Ectodermal cell (in vitro differentiated cells): Measurements from ENCODE around the gene CMSS1.

ENCODE experiments used
- H3K27ac ChIP-seq: 2 replicates; pipeline ENCODE4 v1.7.0; 2013; ENCODE audit warnings: mild to moderate bottlenecking, low read depth, low read length; ENCODE audit not compliant: insufficient read depth, poor library complexity, severe bottlenecking
- H3K27me3 ChIP-seq: 2 replicates; pipeline ENCODE4 v1.7.0; 2013; ENCODE audit warnings: mild to moderate bottlenecking, low read length; ENCODE audit not compliant: insufficient read depth, control insufficient read depth, poor library complexity, severe bottlenecking
- H3K36me3 ChIP-seq: one replicate; pipeline ENCODE4 v1.7.0; 2013; ENCODE audit warnings: low read length; ENCODE audit not compliant: control insufficient read depth, insufficient read depth
- H3K4me1 ChIP-seq: one replicate; pipeline ENCODE4 v1.7.0; 2013; ENCODE audit warnings: low read length; ENCODE audit not compliant: control insufficient read depth, insufficient read depth
- H3K4me3 ChIP-seq: 2 replicates; pipeline ENCODE4 v1.7.0; 2013; ENCODE audit warnings: low read depth, low read length, control low read depth; ENCODE audit not compliant: insufficient read depth
- H3K9me3 ChIP-seq: 2 replicates; pipeline ENCODE4 v1.7.0; 2013; ENCODE audit warnings: mild to moderate bottlenecking, low read length, moderate library complexity; ENCODE audit not compliant: control insufficient read depth
- WGBS, 2 experiments: methylation state at CpG; one replicate each; pipeline ENCODE4 v1.1.7; 2013; ENCODE audit warnings: missing lambda C conversion rate in 2 of 2; 5-methylcytosine and 5-hydroxymethylcytosine counted together

Gene CMSS1

GRCh38 chr3:99895703-99896441, 78.2 kb downstream of the CMSS1 start:
- H3K27ac ChIP-seq: no peak overlapping the region

GRCh38 chr3:99896482-99896881, 78.8 kb downstream of the CMSS1 start:
- Histone ChIP-seq H3K36me3 (no peaks in the 10 kb centered on the region), H3K27ac (no peak overlapping the region), H3K9me3 (no peaks in the 10 kb centered on the region), H3K27me3 (no peaks in the 10 kb centered on the region), H3K4me3 (no peak overlapping the region), H3K4me1 (peaks cover 3% of the 10 kb centered on the region)
- WGBS, 2 experiments: 64 to 68% methylated on average over 1 to 3 of the region's 3 CpGs

More at GRCh38 chr3:99895703-99896441, 78.2 kb downstream of the CMSS1 start:
- 78 to 89% methylated on average over 2 of the region's 2 CpGs for WGBS, 2 experiments
- H3K27me3 ChIP-seq: no peaks in the 10 kb centered on the region
- no peaks in the 10 kb centered on the region for H3K36me3 ChIP-seq
- peaks cover 3% of the 10 kb centered on the region for H3K4me1 ChIP-seq
- no peak overlapping the region for H3K4me3 ChIP-seq
- H3K9me3 ChIP-seq: no peaks in the 10 kb centered on the region

GRCh38 chr3:99899603-99900002, 81.9 kb downstream of the CMSS1 start:
- Histone ChIP-seq H3K4me1 (peaks cover 3% of the 10 kb centered on the region), H3K27ac (no peak overlapping the region), H3K4me3 (no peak overlapping the region), H3K9me3 (no peaks in the 10 kb centered on the region), H3K27me3 (no peaks in the 10 kb centered on the region), H3K36me3 (no peaks in the 10 kb centered on the region)
- WGBS, 2 experiments: 87 to 89% methylated on average over 3 of the region's 3 CpGs

DNA sequence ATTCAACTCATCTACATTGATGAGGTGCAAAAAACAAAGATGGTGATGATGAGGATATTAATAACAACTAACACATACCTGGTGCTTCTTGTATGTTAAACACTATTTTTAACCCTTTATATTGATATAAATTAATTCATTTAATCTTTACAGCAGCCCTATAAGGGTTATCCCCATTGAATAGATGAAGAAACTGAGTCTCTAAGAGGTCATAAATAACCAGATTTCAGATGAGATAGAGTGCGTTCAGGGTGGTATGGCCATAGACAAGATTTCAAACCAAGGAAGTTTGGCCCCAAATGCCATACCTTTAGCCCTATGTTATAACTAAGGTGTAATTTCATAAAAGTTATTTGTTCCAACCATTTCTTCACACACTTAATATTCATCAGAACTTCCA, 82.6 kb downstream of the CMSS1 start:
- H3K9me3 ChIP-seq: no peaks in the 10 kb centered on the region
- H3K27me3 ChIP-seq: no peaks in the 10 kb centered on the region
- no peak overlapping the region for H3K27ac ChIP-seq
- WGBS, 2 experiments: 92 to 100% methylated on average over 1 of the region's 1 CpG
- H3K36me3 ChIP-seq: no peaks in the 10 kb centered on the region
- peaks cover 3% of the 10 kb centered on the region for H3K4me1 ChIP-seq
- no peak overlapping the region for H3K4me3 ChIP-seq

GRCh38 chr3:99901200-99901926, 83.7 kb downstream of the CMSS1 start:
- no peak overlapping the region for H3K4me3 ChIP-seq
- 88 to 96% methylated on average over 5 of the region's 6 CpGs for WGBS, 2 experiments
- H3K9me3 ChIP-seq: no peaks in the 10 kb centered on the region
- H3K27ac ChIP-seq: no peak overlapping the region
- H3K27me3 ChIP-seq: no peaks in the 10 kb centered on the region
- H3K4me1 ChIP-seq: no peaks in the 10 kb centered on the region
- no peaks in the 10 kb centered on the region for H3K36me3 ChIP-seq

DNA sequence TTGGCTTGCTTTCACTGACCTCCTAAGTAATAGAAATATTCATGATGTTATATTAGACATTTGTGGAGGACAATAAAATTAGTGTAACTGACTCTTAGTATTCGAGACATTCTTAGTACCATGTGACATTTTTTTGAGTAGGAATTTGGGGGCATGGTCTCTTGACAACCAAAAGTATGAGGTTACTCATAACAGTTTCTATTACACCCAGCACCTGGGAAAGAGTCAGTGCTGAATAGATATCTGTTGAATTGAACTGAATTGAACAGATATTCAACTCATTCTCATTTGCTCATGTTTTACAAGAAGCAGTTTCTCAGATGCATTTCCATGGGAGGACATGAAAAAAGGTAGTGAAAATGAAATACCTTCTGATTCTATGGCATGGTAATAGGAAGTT, 84.4 kb downstream of the CMSS1 start:
- Histone ChIP-seq H3K4me3 (no peak overlapping the region), H3K27ac (no peak overlapping the region), H3K9me3 (no peaks in the 10 kb centered on the region), H3K4me1 (no peaks in the 10 kb centered on the region), H3K36me3 (no peaks in the 10 kb centered on the region), H3K27me3 (no peaks in the 10 kb centered on the region)
- 100% methylated on average over 1 of the region's 1 CpG for WGBS, 2 experiments

DNA sequence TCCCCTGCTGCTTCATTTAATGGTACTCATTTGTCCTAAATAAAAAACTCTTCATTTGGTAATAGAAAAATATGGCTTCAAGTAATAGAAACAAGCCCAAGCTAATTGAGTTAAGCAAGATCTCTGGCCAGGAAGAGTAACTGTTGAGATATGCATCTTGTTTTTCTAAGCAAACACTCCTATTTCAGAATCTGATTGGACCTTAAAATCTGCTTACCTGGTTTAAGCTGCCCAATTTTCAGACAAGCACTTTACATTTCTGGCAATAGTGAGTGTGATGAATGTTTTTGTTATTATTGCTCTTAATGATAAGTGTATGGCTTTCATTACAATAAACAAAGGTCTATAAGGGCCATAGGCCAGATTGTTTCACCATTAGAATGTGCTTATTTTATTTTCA, 86.2 kb downstream of the CMSS1 start:
- H3K9me3 ChIP-seq: no peaks in the 10 kb centered on the region
- H3K27me3 ChIP-seq: no peaks in the 10 kb centered on the region
- H3K36me3 ChIP-seq: no peaks in the 10 kb centered on the region
- no peak overlapping the region for H3K4me3 ChIP-seq
- no peaks in the 10 kb centered on the region for H3K4me1 ChIP-seq
- H3K27ac ChIP-seq: no peak overlapping the region

- Histone ChIP-seq H3K4me1 (no peaks in the 10 kb centered on the region), H3K36me3 (no peaks in the 10 kb centered on the region), H3K4me3 (no peak overlapping the region), H3K9me3 (no peaks in the 10 kb centered on the region), H3K27ac (no peak overlapping the region), H3K27me3 (no peaks in the 10 kb centered on the region)
- WGBS, 2 experiments: 92 to 97% methylated on average over 2 of the region's 2 CpGs
Observed at GRCh38 chr3:99907959-99908544, 90.4 kb downstream of the CMSS1 start.

- H3K9me3 ChIP-seq: no peaks in the 10 kb centered on the region
- H3K27me3 ChIP-seq: no peaks in the 10 kb centered on the region
- H3K4me3 ChIP-seq: no peak overlapping the region
- H3K4me1 ChIP-seq: no peaks in the 10 kb centered on the region
- H3K27ac ChIP-seq: no peak overlapping the region
- WGBS, 2 experiments: 74 to 88% methylated on average over 1 to 2 of the region's 3 CpGs
- H3K36me3 ChIP-seq: no peaks in the 10 kb centered on the region
Observed at GRCh38 chr3:99909714-99910495, 92.2 kb downstream of the CMSS1 start.
